Right ventricle myocardium superior (tissue), 1 donor: ENCODE data around the gene C1QL2. TPM values are rescaled to one million over a fixed set of nuclear protein-coding genes. Genes with fewer than 3 reads are reported as not detected.

Source experiments
- ATAC-seq: fragments of 200-7000 bp; cut with Tn5 transposase; one replicate; pipeline ENCODE4 v1.9.1; 2020; ENCODE audit warnings: mild to moderate bottlenecking; ENCODE audit not compliant: poor library complexity
- DNase-seq: peaks from one replicate; pipeline ENCODE4 v3.0.0-alpha.2; 2020
- intact Hi-C: fragments of 100-400 bp; cut with DNase I; formaldehyde crosslinking; loops from one replicate; pipeline ENCODE4 v1.11.2; 2022
- total RNA-seq: library from RNA; stranded (reverse); fragmentation: NEBNext Ultra II Directional; extraction: Animal tissue kit (Norgen Biotek cat#: 25700); gene quantifications from one replicate; pipeline ENCODE4 v1.2.1, GENCODE V29; 2021
- donor health status: DM: no; HTN: yes; CAD: no; lungs with severe emphysema.

C1QL2 gene
- total RNA-seq, 1 donor from 2014 or later = not detected

GRCh38 chr2:119154076-119154475 is 4.5 kb downstream of the C1QL2 start:
- ATAC-seq (no peak), DNase-seq (no peak)
- intact Hi-C loops = no loop called here

- ATAC-seq = no peak
- DNase-seq = no peak
These were observed 8.9 kb downstream of the C1QL2 start for GRCh38 chr2:119149611-119150010.

GRCh38 chr2:119147776-119148715 is 10.5 kb downstream of the C1QL2 start:
- ATAC-seq (no peak), DNase-seq (no peak)
- intact Hi-C loops = no loop called here

More at GRCh38 chr2:119149611-119150010, 8.9 kb downstream of the C1QL2 start:
- intact Hi-C loops = no loop called here

GRCh38 chr2:119144806-119145205 is 13.7 kb downstream of the C1QL2 start:
- no peak for ATAC-seq
- intact Hi-C loops = no loop called here
- DNase-seq = no peak

- DNase-seq (no peak), ATAC-seq (no peak)
- intact Hi-C loops = no loop called here
These were observed 15.7 kb downstream of the C1QL2 start for GRCh38 chr2:119142824-119143223.

GRCh38 chr2:119137502-119137901 is 21.0 kb downstream of the C1QL2 start:
- ATAC-seq = no peak
- no peak for DNase-seq
- intact Hi-C loops = no loop called here

GRCh38 chr2:119136872-119137271 is 21.7 kb downstream of the C1QL2 start:
- no peak for DNase-seq
- intact Hi-C loops = no loop called here
- ATAC-seq = no peak

- DNase-seq (no peak), ATAC-seq (no peak)
- intact Hi-C loops = no loop called here
These were observed 22.5 kb downstream of the C1QL2 start for GRCh38 chr2:119136093-119136492.

GRCh38 chr2:119134775-119135174 is 23.8 kb downstream of the C1QL2 start:
- intact Hi-C loops = no loop called here
- ATAC-seq = no peak
- DNase-seq = no peak

- ATAC-seq = no peak
These were observed 31.9 kb downstream of the C1QL2 start for GRCh38 chr2:119126650-119127049.

GRCh38 chr2:119123389-119123788 is 35.2 kb downstream of the C1QL2 start:
- intact Hi-C loops = no loop called here
- ATAC-seq = no peak
- DNase-seq = no peak

More at GRCh38 chr2:119126650-119127049, 31.9 kb downstream of the C1QL2 start:
- peak; percentile 59 for DNase-seq
- intact Hi-C loops = no loop called here

GRCh38 chr2:119122663-119123062 is 35.9 kb downstream of the C1QL2 start:
- no peak for DNase-seq
- no peak for ATAC-seq
- intact Hi-C loops = no loop called here

- ATAC-seq (no peak), DNase-seq (no peak)
- intact Hi-C loops = no loop called here
These were observed 38.4 kb downstream of the C1QL2 start for GRCh38 chr2:119119999-119120756.

- no peak for DNase-seq
- no peak for ATAC-seq
- intact Hi-C loops = no loop called here
These were observed 39.3 kb downstream of the C1QL2 start for GRCh38 chr2:119119076-119119785.

GRCh38 chr2:119117891-119118882 is 40.4 kb downstream of the C1QL2 start:
- DNase-seq = no peak
- intact Hi-C loops = no loop called here

GRCh38 chr2:119117408-119117807 is 41.1 kb downstream of the C1QL2 start:
- no peak for ATAC-seq

More at GRCh38 chr2:119117891-119118882, 40.4 kb downstream of the C1QL2 start:
- no peak for ATAC-seq

GRCh38 chr2:119116411-119117295 is 41.9 kb downstream of the C1QL2 start:
- intact Hi-C loops = no loop called here
- ATAC-seq = no peak

More at GRCh38 chr2:119117408-119117807, 41.1 kb downstream of the C1QL2 start:
- no peak for DNase-seq
- intact Hi-C loops = no loop called here

More at GRCh38 chr2:119116411-119117295, 41.9 kb downstream of the C1QL2 start:
- no peak for DNase-seq
